ENCODE measurements around the gene PTPRD.

PTPRD gene

GRCh38 chr9:9997585-9997984 is 615.2 kb downstream of the PTPRD start:
- FAIRE-seq: no peak
- DNase-seq (ENCODE audit: insufficient read length): no peak
- TF ChIP-seq POLR2AphosphoS5 (IDR thresholded peaks at IDR 0.05; ENCODE audit: low read depth, low read length) (no peak), POLR2A (IDR thresholded peaks at IDR 0.05; ENCODE audit: low read depth, low read length) (no peak), TAF1 (IDR thresholded peaks at IDR 0.05; ENCODE audit: borderline replicate concordance, low read depth, low read length) (no peak)

DNA sequence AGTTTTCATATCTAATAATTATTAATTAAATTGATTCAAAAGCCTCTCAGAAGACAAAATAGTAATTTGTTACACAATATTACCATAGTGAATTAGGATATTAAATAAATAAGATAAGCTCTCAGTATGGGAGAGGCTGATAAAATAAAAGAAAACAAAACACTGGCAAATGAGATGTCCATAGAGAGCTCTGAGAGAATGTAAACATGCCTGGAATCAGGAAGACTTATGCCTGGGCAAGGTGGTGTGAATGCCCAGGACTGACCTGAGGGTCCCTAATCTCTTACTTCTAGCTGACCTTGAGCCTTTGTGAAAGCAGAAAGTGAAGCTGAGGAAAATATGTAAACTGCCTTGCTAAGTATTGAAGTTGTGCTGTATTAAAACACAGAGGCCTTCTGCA is 616.5 kb downstream of the PTPRD start:
- DNase-seq (ENCODE audit: insufficient read length): no peak
- FAIRE-seq: no peak

DNA sequence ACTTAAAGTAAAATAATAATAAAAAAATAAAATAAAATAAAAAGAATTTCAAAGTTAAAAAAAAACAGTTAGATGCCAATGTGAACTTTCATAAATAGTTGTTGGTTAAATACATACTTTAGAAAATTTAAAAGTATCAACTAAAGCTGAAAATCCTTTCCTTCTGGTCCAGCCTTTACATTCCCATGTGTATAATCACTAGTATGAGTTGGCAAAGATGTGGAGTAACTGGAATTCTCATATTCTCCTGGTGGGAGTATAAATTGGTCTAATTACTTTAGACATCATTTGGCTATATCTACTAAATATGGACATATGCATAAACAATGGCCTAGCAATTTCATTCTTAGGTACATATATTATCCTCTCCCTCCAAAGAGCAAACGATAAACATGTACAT is 619.9 kb downstream of the PTPRD start:
- FAIRE-seq (no peak), DNase-seq (ENCODE audit: insufficient read length) (no peak)
- no peak for TF ChIP-seq POLR2A (IDR thresholded peaks at IDR 0.05; ENCODE audit: low read depth, low read length)
- TF ChIP-seq TAF1 (IDR thresholded peaks at IDR 0.05; ENCODE audit: borderline replicate concordance, low read depth, low read length): no peak
- TF ChIP-seq POLR2AphosphoS5 (IDR thresholded peaks at IDR 0.05; ENCODE audit: low read depth, low read length): no peak

More for the DNA sequence above, 616.5 kb downstream of the PTPRD start:
- TF ChIP-seq POLR2AphosphoS5 (IDR thresholded peaks at IDR 0.05; ENCODE audit: low read depth, low read length) (no peak), POLR2A (IDR thresholded peaks at IDR 0.05; ENCODE audit: low read depth, low read length) (no peak), TAF1 (IDR thresholded peaks at IDR 0.05; ENCODE audit: borderline replicate concordance, low read depth, low read length) (no peak)

DNA sequence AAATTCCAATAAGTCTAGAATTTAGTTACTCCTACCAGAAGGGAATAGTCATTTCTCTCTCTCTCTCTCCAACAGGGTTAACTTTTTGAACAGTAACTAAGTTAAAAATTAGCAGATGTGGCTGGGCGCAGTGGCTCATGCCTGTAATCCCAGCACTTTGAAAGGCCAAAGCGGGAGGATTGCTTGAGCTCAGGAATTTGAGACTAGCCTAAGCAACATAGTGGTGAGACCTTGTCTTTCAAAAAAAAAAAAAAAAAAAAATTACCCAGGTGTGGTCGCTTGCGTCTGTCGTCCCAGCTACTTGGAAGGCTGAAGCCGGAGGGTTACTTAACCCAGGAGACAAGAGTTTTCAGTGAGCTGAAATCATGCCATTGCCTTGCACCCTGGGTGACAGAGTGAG is 639.7 kb downstream of the PTPRD start:
- no peak for TF ChIP-seq POLR2A (IDR thresholded peaks at IDR 0.05; ENCODE audit: low read depth, low read length)
- no peak for TF ChIP-seq TAF1 (IDR thresholded peaks at IDR 0.05; ENCODE audit: borderline replicate concordance, low read depth, low read length)
- no peak for TF ChIP-seq POLR2AphosphoS5 (IDR thresholded peaks at IDR 0.05; ENCODE audit: low read depth, low read length)
- FAIRE-seq: no peak
- DNase-seq (ENCODE audit: insufficient read length): no peak

DNA sequence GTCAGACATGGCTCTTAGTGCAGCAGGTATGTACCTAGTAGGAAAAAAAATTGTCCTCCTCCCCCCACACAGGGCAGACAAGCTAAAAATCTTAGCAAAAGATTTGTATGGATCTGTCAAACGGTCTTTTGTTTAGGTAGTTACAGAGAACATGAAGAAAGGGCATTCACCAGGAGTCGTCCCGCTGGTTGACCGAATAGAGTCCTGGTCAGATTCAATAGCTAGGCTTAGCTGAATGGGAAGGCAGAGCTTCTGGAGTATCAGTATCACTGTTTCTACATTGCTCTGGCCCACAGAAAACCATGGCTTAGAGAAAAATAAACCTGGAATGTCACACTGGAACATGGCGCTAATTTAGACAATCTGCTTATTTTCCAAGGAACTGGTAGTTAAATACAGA is 642.3 kb downstream of the PTPRD start:
- no peak for FAIRE-seq
- no peak for TF ChIP-seq TAF1 (IDR thresholded peaks at IDR 0.05; ENCODE audit: borderline replicate concordance, low read depth, low read length)
- TF ChIP-seq POLR2AphosphoS5 (IDR thresholded peaks at IDR 0.05; ENCODE audit: low read depth, low read length): no peak
- DNase-seq (ENCODE audit: insufficient read length): no peak

- TF ChIP-seq POLR2A (IDR thresholded peaks at IDR 0.05; ENCODE audit: low read depth, low read length) (no peak), TAF1 (IDR thresholded peaks at IDR 0.05; ENCODE audit: borderline replicate concordance, low read depth, low read length) (no peak), POLR2AphosphoS5 (IDR thresholded peaks at IDR 0.05; ENCODE audit: low read depth, low read length) (no peak)
- FAIRE-seq (no peak), DNase-seq (ENCODE audit: insufficient read length) (no peak)
Measured at GRCh38 chr9:9963841-9964240, 649.0 kb downstream of the PTPRD start.

GRCh38 chr9:9961934-9962333 is 650.9 kb downstream of the PTPRD start:
- no peak for DNase-seq (ENCODE audit: insufficient read length)
- no peak for TF ChIP-seq TAF1 (IDR thresholded peaks at IDR 0.05; ENCODE audit: borderline replicate concordance, low read depth, low read length)
- TF ChIP-seq POLR2A (IDR thresholded peaks at IDR 0.05; ENCODE audit: low read depth, low read length): no peak
- TF ChIP-seq POLR2AphosphoS5 (IDR thresholded peaks at IDR 0.05; ENCODE audit: low read depth, low read length): no peak
- FAIRE-seq: no peak

DNA sequence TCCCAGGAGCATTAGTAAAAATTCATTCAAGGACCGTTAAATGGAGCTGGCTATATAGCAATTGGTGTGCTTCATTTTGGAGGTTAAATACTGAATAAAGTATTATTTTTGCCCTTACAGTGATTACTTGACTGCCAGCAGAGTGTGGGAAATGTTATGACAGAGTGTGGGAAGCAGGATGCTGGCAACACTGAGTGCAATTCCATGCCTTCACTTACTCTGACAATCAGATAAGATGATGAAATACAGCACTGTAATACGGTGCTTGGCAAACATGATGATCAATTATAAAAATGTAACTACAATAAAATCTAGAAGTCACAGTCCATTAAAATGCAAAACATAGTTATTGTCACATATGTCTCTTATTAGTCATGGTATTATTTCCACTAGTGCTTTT is 651.3 kb downstream of the PTPRD start:
- TF ChIP-seq TAF1 (IDR thresholded peaks at IDR 0.05; ENCODE audit: borderline replicate concordance, low read depth, low read length): no peak
- TF ChIP-seq POLR2AphosphoS5 (IDR thresholded peaks at IDR 0.05; ENCODE audit: low read depth, low read length): no peak
- TF ChIP-seq POLR2A (IDR thresholded peaks at IDR 0.05; ENCODE audit: low read depth, low read length): no peak
- DNase-seq (ENCODE audit: insufficient read length) (no peak), FAIRE-seq (no peak)

- FAIRE-seq: no peak
- no peak for DNase-seq (ENCODE audit: insufficient read length)
- no peak for TF ChIP-seq POLR2AphosphoS5 (IDR thresholded peaks at IDR 0.05; ENCODE audit: low read depth, low read length)
- TF ChIP-seq TAF1 (IDR thresholded peaks at IDR 0.05; ENCODE audit: borderline replicate concordance, low read depth, low read length): no peak
- TF ChIP-seq POLR2A (IDR thresholded peaks at IDR 0.05; ENCODE audit: low read depth, low read length): no peak
Measured at GRCh38 chr9:9951556-9952160, 661.1 kb downstream of the PTPRD start.

DNA sequence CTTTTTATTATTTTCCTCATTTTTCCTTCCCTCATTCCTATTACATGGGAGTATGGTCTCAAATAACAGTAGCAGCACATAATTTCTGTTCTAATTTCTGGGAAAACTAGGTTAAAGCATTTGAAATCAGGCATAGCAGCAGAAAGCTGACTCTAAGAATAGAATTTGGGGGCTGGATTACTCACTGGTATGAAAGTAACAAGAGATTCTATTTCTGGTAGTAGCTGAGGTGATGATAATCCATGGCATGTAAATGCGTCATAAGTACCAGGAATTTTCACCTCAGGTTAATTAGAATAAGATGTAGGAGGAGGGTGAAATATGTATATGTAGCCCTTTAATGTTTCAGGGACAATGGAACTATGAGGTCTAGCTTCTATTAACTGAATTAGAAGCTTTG is 662.0 kb downstream of the PTPRD start:
- DNase-seq (ENCODE audit: insufficient read length): no peak
- no peak for TF ChIP-seq POLR2AphosphoS5 (IDR thresholded peaks at IDR 0.05; ENCODE audit: low read depth, low read length)
- TF ChIP-seq TAF1 (IDR thresholded peaks at IDR 0.05; ENCODE audit: borderline replicate concordance, low read depth, low read length): no peak
- no peak for FAIRE-seq

GRCh38 chr9:9949978-9950377 is 662.8 kb downstream of the PTPRD start:
- TF ChIP-seq POLR2A (IDR thresholded peaks at IDR 0.05; ENCODE audit: low read depth, low read length) (no peak), POLR2AphosphoS5 (IDR thresholded peaks at IDR 0.05; ENCODE audit: low read depth, low read length) (no peak), TAF1 (IDR thresholded peaks at IDR 0.05; ENCODE audit: borderline replicate concordance, low read depth, low read length) (no peak)
- no peak for FAIRE-seq
- no peak for DNase-seq (ENCODE audit: insufficient read length)

GRCh38 chr9:9949368-9949767 is 663.4 kb downstream of the PTPRD start:
- TF ChIP-seq POLR2AphosphoS5 (IDR thresholded peaks at IDR 0.05; ENCODE audit: low read depth, low read length): no peak
- TF ChIP-seq POLR2A (IDR thresholded peaks at IDR 0.05; ENCODE audit: low read depth, low read length): no peak
- no peak for TF ChIP-seq TAF1 (IDR thresholded peaks at IDR 0.05; ENCODE audit: borderline replicate concordance, low read depth, low read length)
- no peak for DNase-seq (ENCODE audit: insufficient read length)
- no peak for FAIRE-seq

GRCh38 chr9:9945966-9946365 is 666.8 kb downstream of the PTPRD start:
- no peak for DNase-seq (ENCODE audit: insufficient read length)
- no peak for FAIRE-seq
- TF ChIP-seq TAF1 (IDR thresholded peaks at IDR 0.05; ENCODE audit: borderline replicate concordance, low read depth, low read length): no peak
- no peak for TF ChIP-seq POLR2AphosphoS5 (IDR thresholded peaks at IDR 0.05; ENCODE audit: low read depth, low read length)
- no peak for TF ChIP-seq POLR2A (IDR thresholded peaks at IDR 0.05; ENCODE audit: low read depth, low read length)

Data from GM12892 (cell line).